Activated CD4-positive, alpha-beta T cell treated with anti-CD3 and anti-CD28 coated beads for 1 hour (primary cell): Measurements from ENCODE around the gene ABI1.

Experiments
- DNase-seq: peaks from one replicate; pipeline ENCODE4 v3.0.0-alpha.2; 2020

ABI1 gene

GRCh38 chr10:26706206-26706605 is 154.6 kb downstream of the ABI1 start:
- DNase-seq = no peak

GRCh38 chr10:26703974-26704373 is 156.8 kb downstream of the ABI1 start:
- DNase-seq = no peak

- no peak for DNase-seq
Observed at GRCh38 chr10:26703096-26703495, 157.7 kb downstream of the ABI1 start.

- DNase-seq = no peak
Observed at GRCh38 chr10:26700884-26701630, 159.7 kb downstream of the ABI1 start.

- DNase-seq = no peak
Observed at GRCh38 chr10:26699631-26700030, 161.1 kb downstream of the ABI1 start.

- no peak for DNase-seq
Observed at GRCh38 chr10:26698909-26699308, 161.8 kb downstream of the ABI1 start.

- DNase-seq = no peak
Observed at GRCh38 chr10:26697922-26698608, 162.7 kb downstream of the ABI1 start.

- peak; percentile 46 for DNase-seq
Observed at GRCh38 chr10:26697163-26697921, 163.4 kb downstream of the ABI1 start, which contains the start of gene PDSS1. Gene PDSS1 (plus strand): TSS chr10:26697701. CDS start chr10:26697712, 11 bp downstream.

- DNase-seq = no peak
Observed at GRCh38 chr10:26696786-26697162, 164.0 kb downstream of the ABI1 start.
